Endothelial cell of umbilical vein (primary cell): ENCODE data around the gene ZNF804B.

Experiments used
- CTCF ChIP-seq, 2 donors: IDR thresholded peaks; 1 replicate in 1 of 2; 2 replicates in 1 of 2; pipeline ENCODE4 v1.5.1; 2011; ENCODE audit warnings: low read length in 2 of 2, mild to moderate bottlenecking in 2 of 2, moderate library complexity in 2 of 2, control low read depth in 1 of 2, inconsistent platforms in 1 of 2, low read depth in 1 of 2; ENCODE audit not compliant: insufficient read depth in 1 of 2; ENCODE audit errors: extremely low read depth in 1 of 2
- EZH2 ChIP-seq: IDR thresholded peaks from 2 replicates; pipeline ENCODE4 v1.6.1; 2012; ENCODE audit warnings: borderline replicate concordance, low read depth, mild to moderate bottlenecking, moderate library complexity, low read length, inconsistent platforms; ENCODE audit not compliant: severe bottlenecking
- JUN ChIP-seq: IDR thresholded peaks from 2 replicates; pipeline ENCODE4 v1.6.1; 2011; ENCODE audit warnings: borderline replicate concordance, low read depth; ENCODE audit not compliant: insufficient read length, insufficient read depth
- MAX ChIP-seq: IDR thresholded peaks from 2 replicates; pipeline ENCODE4 v1.6.1; 2011; ENCODE audit not compliant: insufficient read depth, insufficient read length
- MYC ChIP-seq: IDR thresholded peaks from one replicate; pipeline ENCODE4 v1.6.1; 2011; ENCODE audit warnings: mild to moderate bottlenecking, low read depth, low read length
- POLR2A ChIP-seq: IDR thresholded peaks from 2 replicates; pipeline ENCODE4 v1.6.1; 2012; ENCODE audit warnings: low read depth, mild to moderate bottlenecking, control low read depth, low read length
- POLR2AphosphoS5 ChIP-seq: IDR thresholded peaks from 2 replicates; pipeline ENCODE4 v1.6.1; 2012; ENCODE audit warnings: low read depth, mild to moderate bottlenecking, control low read depth, low read length, moderate library complexity; ENCODE audit not compliant: insufficient read depth

DNA sequence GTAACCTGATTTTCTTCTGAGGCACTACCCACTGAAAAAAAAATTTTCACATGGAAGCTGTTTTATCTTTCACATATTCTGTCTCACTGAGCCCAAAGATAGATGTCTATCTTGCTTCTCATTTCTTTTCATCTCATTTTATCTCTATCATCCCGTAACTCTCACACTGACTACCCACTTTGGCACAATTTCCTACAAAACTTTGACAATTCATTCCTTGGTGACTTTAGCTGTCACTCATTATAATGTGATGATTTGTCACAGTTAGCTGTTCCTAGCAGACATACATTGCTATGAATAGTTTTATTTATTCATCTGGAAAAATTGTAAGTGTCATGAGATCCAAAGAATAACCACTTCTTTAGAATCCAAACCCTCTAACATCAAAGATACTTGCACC lies 625.9 kb downstream of the ZNF804B start:
- no peak for TF ChIP-seq POLR2AphosphoS5
- no peak for TF ChIP-seq POLR2A
- no peak for TF ChIP-seq CTCF (IDR thresholded peaks at IDR 0.05; ENCODE audit: extremely low read depth in 1 of 2, insufficient read depth in 1 of 2, low read depth in 1 of 2, low read length in 2 of 2)
- no peak for TF ChIP-seq JUN
- TF ChIP-seq EZH2 = no peak
- no peak for TF ChIP-seq MAX
- TF ChIP-seq MYC = no peak
